GM12878 (cell line): ENCODE data around the gene RASIP1. TPM values are rescaled to one million over a fixed set of nuclear protein-coding genes. Genes with fewer than 3 reads are reported as not detected.
A peak's percentile ranks its signal among the peaks of the same experiment; 100 is the strongest.

Experiments used
- ATAC-seq: fragments of 200-7000 bp; cut with Tn5 transposase; 3 replicates; pipeline ENCODE4 v1.9.1; 2020; ENCODE audit warnings: mild to moderate bottlenecking, moderate library complexity
- BruUV-seq: library from RNA; stranded (reverse); fragments of 400-500 nt; replicated peaks from 2 replicates; lab custom pipeline; 2021; lab: Mats Ljungman, UMichigan
- CTCF ChIA-PET: fragments of 300-600 bp; sonication (Branson Sonifier 250); formaldehyde crosslinking; extraction: SDS; loops from one replicate; lab custom pipeline; 2021; ENCODE audit warnings: inconsistent platforms; lab: Yijun Ruan, JAX
- POLR2A ChIA-PET: fragments of 350-600 bp; formaldehyde crosslinking; extraction: SDS; loops from one replicate; lab custom pipeline; 2021; ENCODE audit warnings: inconsistent platforms; lab: Charles Lee
- RAD21 ChIA-PET: fragments of 300-600 bp; sonication (Branson Sonifier 250); formaldehyde crosslinking; loops from one replicate; lab custom pipeline; 2023; ENCODE audit warnings: antibody characterized with exemption; ENCODE audit not compliant: unreplicated experiment; lab: Charles Lee
- SMC1A ChIA-PET: fragments of 300-600 bp; sonication (Branson Sonifier 250); formaldehyde crosslinking; loops from one replicate; lab custom pipeline; 2023; ENCODE audit not compliant: unreplicated experiment, uncharacterized antibody; lab: Charles Lee
- DNase-seq: peaks from one replicate; pipeline ENCODE4 v3.0.0-alpha.2; 2011; ENCODE audit warnings: low read depth, low spot score
- FAIRE-seq: peaks from 3 replicates; lab custom pipeline; 2011; peaks lifted over from hg19 to GRCh38; lab: Jason Lieb, UNC
- H2AFZ ChIP-seq: 2 replicates; pipeline ENCODE4 v1.6.0; 2011; ENCODE audit warnings: low read depth, low read length, control low read depth; ENCODE audit not compliant: control insufficient read depth
- H3K27ac ChIP-seq: 2 replicates; pipeline ENCODE4 v1.5.1; 2011; ENCODE audit warnings: control low read depth; ENCODE audit not compliant: control insufficient read depth, insufficient read depth
- H3K27me3 ChIP-seq, 2 experiments: replicated peaks in 1 of 2; 2 replicates each; pipeline versions ENCODE4 v1.6.0 to v1.6.1; 2011; ENCODE audit warnings: low read length in 1 of 2; ENCODE audit not compliant: control insufficient read depth in 2 of 2, insufficient read depth in 2 of 2
- H3K36me3 ChIP-seq, 2 experiments: 2 replicates each; pipeline ENCODE4 v1.5.1; 2011; ENCODE audit warnings: low read length in 1 of 2; ENCODE audit not compliant: control insufficient read depth in 2 of 2, insufficient read depth in 2 of 2
- H3K4me1 ChIP-seq: 2 replicates; pipeline ENCODE4 v1.6.1; 2011; ENCODE audit warnings: mild to moderate bottlenecking, low read length, moderate library complexity, mixed read lengths; ENCODE audit not compliant: control insufficient read depth, insufficient read depth
- H3K4me2 ChIP-seq: 2 replicates; pipeline ENCODE4 v1.6.0; 2011; ENCODE audit warnings: control low read depth; ENCODE audit not compliant: control insufficient read depth, insufficient read depth
- H3K4me3 ChIP-seq: fragments of 200-600 bp; sonication (generic); 2 replicates; pipeline ENCODE4 v1.5.1; 2016
- H3K79me2 ChIP-seq: 2 replicates; pipeline ENCODE4 v1.6.0; 2011; ENCODE audit warnings: low read length; ENCODE audit not compliant: control insufficient read depth, insufficient read depth
- H3K9ac ChIP-seq: 2 replicates; pipeline ENCODE4 v1.8.0; 2011; ENCODE audit warnings: low read length, control low read depth, mixed read lengths; ENCODE audit not compliant: control insufficient read depth, insufficient read depth
- H3K9me3 ChIP-seq: replicated peaks from 3 replicates; pipeline ENCODE4 v1.5.1; 2011; ENCODE audit warnings: mild to moderate bottlenecking, low read length; ENCODE audit not compliant: control insufficient read depth, insufficient read depth
- H4K20me1 ChIP-seq: 2 replicates; pipeline ENCODE4 v1.6.0; 2011; ENCODE audit not compliant: control insufficient read depth, insufficient read depth
- ASH2L ChIP-seq: fragments of 300-600, 200-600 bp; sonication (generic); IDR thresholded peaks from 2 replicates; pipeline ENCODE4 v1.6.1; 2017; ENCODE audit warnings: low read depth, mild to moderate bottlenecking, borderline replicate concordance
- ATF7 ChIP-seq: fragments of 450-650 bp; IDR thresholded peaks from 2 replicates; pipeline ENCODE4 v1.6.1; 2016; ENCODE audit warnings: low read depth, mild to moderate bottlenecking
- BCL11A ChIP-seq: IDR thresholded peaks from 2 replicates; pipeline ENCODE4 v1.6.1; 2011; ENCODE audit warnings: low read depth, low read length
- CEBPB ChIP-seq, 2 experiments: fragments of 150-350 bp in 1 of 2; IDR thresholded peaks; 2 replicates each; pipeline ENCODE4 v1.6.1; 2012 to 2014; ENCODE audit warnings: low read depth in 2 of 2, low read length in 2 of 2, borderline replicate concordance in 1 of 2, inconsistent platforms in 1 of 2
- EED ChIP-seq: sonication (generic); IDR thresholded peaks from 2 replicates; pipeline ENCODE4 v1.6.1; 2016; ENCODE audit warnings: antibody characterized with exemption, low read depth
- HCFC1 ChIP-seq: fragments of 150-350 bp; IDR thresholded peaks from 2 replicates; pipeline ENCODE4 v1.6.1; 2014; ENCODE audit warnings: low read length
- MEF2B ChIP-seq: fragments of 450-650 bp; IDR thresholded peaks from 2 replicates; pipeline ENCODE4 v1.6.1; 2018; ENCODE audit warnings: mild to moderate bottlenecking, moderate library complexity; ENCODE audit not compliant: partially characterized antibody, poor library complexity, severe bottlenecking
- MYB ChIP-seq: fragments of 150-350 bp; IDR thresholded peaks from 2 replicates; pipeline ENCODE4 v1.6.1; 2014; ENCODE audit warnings: mild to moderate bottlenecking, low read depth, low read length, borderline replicate concordance
- NBN ChIP-seq: fragments of 450-650 bp; IDR thresholded peaks from 2 replicates; pipeline ENCODE4 v1.6.1; 2016
- NRF1 ChIP-seq: conservative IDR thresholded peaks from 2 replicates; pipeline ENCODE4 v1.6.1; 2011; ENCODE audit warnings: mild to moderate bottlenecking, low read depth, low read length, improper control_type of control experiment
- RAD51 ChIP-seq: fragments of 450-650 bp; IDR thresholded peaks from 2 replicates; pipeline ENCODE4 v1.6.1; 2016; ENCODE audit warnings: moderate library complexity, mild to moderate bottlenecking, inconsistent platforms
- RB1 ChIP-seq: fragments of 450-650 bp; formaldehyde crosslinking; IDR thresholded peaks from 2 replicates; pipeline ENCODE4 v1.6.1; 2017; ENCODE audit warnings: mild to moderate bottlenecking, borderline replicate concordance
- SREBF1 ChIP-seq: IDR thresholded peaks from 2 replicates; pipeline ENCODE4 v1.6.1; 2012; ENCODE audit warnings: mild to moderate bottlenecking, low read length
- WGBS: methylation state at CpG from one replicate; pipeline ENCODE4 v1.1.6; 2016; ENCODE audit warnings: low lambda C conversion rate; ENCODE audit not compliant: insufficient replicate concordance, insufficient coverage; ENCODE audit errors: missing lambda C conversion rate; 5-methylcytosine and 5-hydroxymethylcytosine counted together
- in situ Hi-C: fragments of 300-500 bp; cut with MboI; formaldehyde crosslinking; loops from 9 replicates; pipeline ENCODE4 v1.14.3; 2018; ENCODE audit warnings: mixed read lengths
- intact Hi-C: fragments of 100-400 bp; cut with micrococcal nuclease; formaldehyde crosslinking; loops from one replicate; pipeline ENCODE4 v1.14.2; 2022; ENCODE audit not compliant: unreplicated experiment
- polyA plus RNA-seq, 11 experiments: library from polyadenylated mRNA; depleted of rRNA in 4 of 11; unstranded in 6 of 11; stranded (reverse) in 5 of 11; fragments of >200 nt; fragmentation: Nextera tagmentation in 4 of 11; fragmentation: Illumina TruSeq in 1 of 11; extraction: Ambion mirVana in 4 of 11; extraction: Trizol in 1 of 11; gene quantifications; 1 replicate in 1 of 11; 2 replicates in 10 of 11; pipeline versions ENCODE4 v1.2.1 to v1.2.3, GENCODE V29; 2011 to 2016; ENCODE audit warnings: inconsistent platforms in 2 of 11, missing spikeins in 2 of 11, low read depth in 1 of 11
- total RNA-seq, 4 experiments: library from RNA; depleted of rRNA in 3 of 4; stranded (reverse); fragments of >200 nt in 3 of 4; fragmentation: Illumina TruSeq in 1 of 4; extraction: Trizol in 1 of 4; gene quantifications; 2 replicates each; pipeline versions ENCODE4 v1.2.1 to v1.2.3, GENCODE V29; 2013 to 2021
- TF ChIP-seq, protein P1 (sequence below): fragments of 450-650 bp; IDR thresholded peaks from 2 replicates; pipeline ENCODE4 v1.6.1; 2017; ENCODE audit warnings: mild to moderate bottlenecking
- TF ChIP-seq, protein P2 (sequence below): fragments of 450-650 bp; formaldehyde crosslinking; IDR thresholded peaks from 2 replicates; pipeline ENCODE4 v1.4.0; 2020; ENCODE audit warnings: mild to moderate bottlenecking, moderate library complexity
- TF ChIP-seq, protein P3 (sequence below): IDR thresholded peaks from 2 replicates; pipeline ENCODE4 v1.6.1; 2012; ENCODE audit warnings: low read depth, low read length, improper control_type of control experiment

Gene RASIP1
- total and polyA plus RNA-seq, 10 of the 15 experiments (the other 5 are each of a cell fraction or from before 2014, with no cell fraction given): 0.08 TPM; not detected in 9

DNA sequence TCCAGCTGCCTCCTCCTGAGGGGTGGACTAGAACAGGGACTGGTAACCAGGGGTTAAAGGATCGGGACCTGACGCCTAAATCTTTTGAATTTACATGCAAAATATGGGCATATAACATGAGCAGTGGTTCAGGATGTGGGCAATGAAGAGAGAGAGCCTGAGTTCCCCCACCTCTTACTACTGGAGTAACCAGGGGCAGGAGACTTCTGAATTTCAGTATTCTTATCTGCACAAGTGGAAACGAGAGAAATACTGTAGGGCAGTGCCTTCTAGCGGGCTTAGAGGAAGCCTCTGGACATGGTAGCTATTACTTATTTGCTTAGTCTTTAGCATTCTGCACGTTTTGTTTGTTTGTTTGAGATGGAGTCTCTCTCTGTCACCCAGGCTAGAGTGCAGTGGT lies 44.1 kb upstream of the RASIP1 start (continued):
- no peak for TF ChIP-seq MYB

DNA sequence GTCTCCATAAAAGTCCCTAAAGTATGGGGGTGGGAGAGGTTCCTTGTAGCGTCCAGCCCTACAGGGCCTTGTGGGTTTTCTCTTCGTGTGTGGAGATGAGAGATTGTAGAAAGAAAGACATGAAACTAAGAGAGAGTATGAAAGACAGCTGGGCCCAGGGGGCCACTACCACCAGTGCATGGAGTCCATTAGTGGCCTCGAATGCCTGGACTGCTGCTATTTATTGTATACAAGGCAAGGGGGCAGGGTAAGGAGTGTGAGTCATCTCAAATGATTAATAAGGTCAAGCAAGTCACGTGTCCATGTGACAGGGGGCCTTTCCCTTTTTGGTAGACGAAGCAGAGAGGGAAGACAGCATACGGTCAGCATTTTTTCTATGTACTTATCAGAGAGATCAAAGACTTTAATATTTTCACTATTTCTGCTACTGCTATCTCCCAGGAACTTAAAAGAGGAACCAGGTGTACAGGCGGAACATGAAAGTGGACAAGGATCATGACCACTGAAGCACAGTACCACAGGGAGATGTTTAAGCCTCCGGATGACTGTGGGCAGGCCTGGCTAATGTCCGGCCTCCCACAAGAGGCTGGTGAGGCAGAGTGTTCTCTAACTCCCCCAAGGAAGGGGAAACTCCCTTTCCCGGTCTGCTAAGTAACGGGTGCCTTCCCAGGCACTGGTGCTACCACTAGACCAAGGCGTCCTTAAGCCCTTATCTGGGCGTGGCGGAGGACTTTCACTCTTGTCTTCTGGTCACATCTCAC lies 40.4 kb upstream of the RASIP1 start:
- WGBS: 18% methylated on average over 14 of the region's 14 CpGs
- Histone ChIP-seq H2AFZ (peak overlapping the region; percentile 71), H3K36me3 (no peaks in the 10 kb centered on the region), H3K27me3 (no peaks in the 10 kb centered on the region), H3K27ac (no peak overlapping the region), H4K20me1 (no peaks in the 10 kb centered on the region), H3K4me2 (no peak overlapping the region), H3K9me3 (no peaks in the 10 kb centered on the region), H3K79me2 (no peaks in the 10 kb centered on the region), H3K4me3 (no peak overlapping the region), H3K4me1 (peaks cover 3% of the 10 kb centered on the region; the same call in 1 of the 2 replicates), H3K9ac (no peak overlapping the region)
- SMC1A ChIA-PET: interaction anchor here (0.7 to 1.4 kb wide), 4 partner anchors 12 to 140 kb away, joined by 3 to 4 read pairs (median 4); no protein-coding TSS in a partner anchor
- CTCF ChIA-PET: interaction anchor here (0.5 to 26.1 kb wide), 2 partner anchors 62 to 191 kb away, joined by 3 to 520 read pairs; partner anchors contain the start of gene HSD17B14
- DNase-seq: peak; percentile 54
- peak; percentile 71 for ATAC-seq
- in situ Hi-C loops (no loop called here), intact Hi-C loops (loop anchor here (5.0 kb wide), 1 partner anchor 119 kb away; no protein-coding TSS in a partner anchor)
- RAD21 ChIA-PET: interaction anchor here (2.0 kb wide), 1 partner anchor 15 kb away, joined by 7 read pairs; no protein-coding TSS in a partner anchor
- FAIRE-seq: no peak
- BruUV-seq: no TSS peak
- POLR2A ChIA-PET: interaction anchor here (0.5 to 1.8 kb wide), 3 partner anchors 15 to 110 kb away, joined by 3 to 4 read pairs (median 4); no protein-coding TSS in a partner anchor
- TF ChIP-seq SREBF1: no peak
- no peak for TF ChIP-seq HCFC1
- no peak for TF ChIP-seq ASH2L
- no peak for TF ChIP-seq NBN
- peak; percentile 96 for TF ChIP-seq RAD51
- TF ChIP-seq NRF1: no peak
- TF ChIP-seq, protein P1, sequence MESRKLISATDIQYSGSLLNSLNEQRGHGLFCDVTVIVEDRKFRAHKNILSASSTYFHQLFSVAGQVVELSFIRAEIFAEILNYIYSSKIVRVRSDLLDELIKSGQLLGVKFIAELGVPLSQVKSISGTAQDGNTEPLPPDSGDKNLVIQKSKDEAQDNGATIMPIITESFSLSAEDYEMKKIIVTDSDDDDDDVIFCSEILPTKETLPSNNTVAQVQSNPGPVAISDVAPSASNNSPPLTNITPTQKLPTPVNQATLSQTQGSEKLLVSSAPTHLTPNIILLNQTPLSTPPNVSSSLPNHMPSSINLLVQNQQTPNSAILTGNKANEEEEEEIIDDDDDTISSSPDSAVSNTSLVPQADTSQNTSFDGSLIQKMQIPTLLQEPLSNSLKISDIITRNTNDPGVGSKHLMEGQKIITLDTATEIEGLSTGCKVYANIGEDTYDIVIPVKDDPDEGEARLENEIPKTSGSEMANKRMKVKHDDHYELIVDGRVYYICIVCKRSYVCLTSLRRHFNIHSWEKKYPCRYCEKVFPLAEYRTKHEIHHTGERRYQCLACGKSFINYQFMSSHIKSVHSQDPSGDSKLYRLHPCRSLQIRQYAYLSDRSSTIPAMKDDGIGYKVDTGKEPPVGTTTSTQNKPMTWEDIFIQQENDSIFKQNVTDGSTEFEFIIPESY: no peak
- peak; percentile 62 for TF ChIP-seq ATF7
- no peak for TF ChIP-seq EED
- TF ChIP-seq CEBPB (IDR thresholded peaks at IDR 0.05; ENCODE audit: borderline replicate concordance in 1 of 2, low read depth in 2 of 2, low read length in 2 of 2): no peak
- no peak for TF ChIP-seq BCL11A
- peak; percentile 20 for TF ChIP-seq MEF2B
- TF ChIP-seq, protein P2, sequence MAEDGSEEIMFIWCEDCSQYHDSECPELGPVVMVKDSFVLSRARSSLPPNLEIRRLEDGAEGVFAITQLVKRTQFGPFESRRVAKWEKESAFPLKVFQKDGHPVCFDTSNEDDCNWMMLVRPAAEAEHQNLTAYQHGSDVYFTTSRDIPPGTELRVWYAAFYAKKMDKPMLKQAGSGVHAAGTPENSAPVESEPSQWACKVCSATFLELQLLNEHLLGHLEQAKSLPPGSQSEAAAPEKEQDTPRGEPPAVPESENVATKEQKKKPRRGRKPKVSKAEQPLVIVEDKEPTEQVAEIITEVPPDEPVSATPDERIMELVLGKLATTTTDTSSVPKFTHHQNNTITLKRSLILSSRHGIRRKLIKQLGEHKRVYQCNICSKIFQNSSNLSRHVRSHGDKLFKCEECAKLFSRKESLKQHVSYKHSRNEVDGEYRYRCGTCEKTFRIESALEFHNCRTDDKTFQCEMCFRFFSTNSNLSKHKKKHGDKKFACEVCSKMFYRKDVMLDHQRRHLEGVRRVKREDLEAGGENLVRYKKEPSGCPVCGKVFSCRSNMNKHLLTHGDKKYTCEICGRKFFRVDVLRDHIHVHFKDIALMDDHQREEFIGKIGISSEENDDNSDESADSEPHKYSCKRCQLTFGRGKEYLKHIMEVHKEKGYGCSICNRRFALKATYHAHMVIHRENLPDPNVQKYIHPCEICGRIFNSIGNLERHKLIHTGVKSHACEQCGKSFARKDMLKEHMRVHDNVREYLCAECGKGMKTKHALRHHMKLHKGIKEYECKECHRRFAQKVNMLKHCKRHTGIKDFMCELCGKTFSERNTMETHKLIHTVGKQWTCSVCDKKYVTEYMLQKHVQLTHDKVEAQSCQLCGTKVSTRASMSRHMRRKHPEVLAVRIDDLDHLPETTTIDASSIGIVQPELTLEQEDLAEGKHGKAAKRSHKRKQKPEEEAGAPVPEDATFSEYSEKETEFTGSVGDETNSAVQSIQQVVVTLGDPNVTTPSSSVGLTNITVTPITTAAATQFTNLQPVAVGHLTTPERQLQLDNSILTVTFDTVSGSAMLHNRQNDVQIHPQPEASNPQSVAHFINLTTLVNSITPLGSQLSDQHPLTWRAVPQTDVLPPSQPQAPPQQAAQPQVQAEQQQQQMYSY (CRISPR knock-in tag): no peak
- TF ChIP-seq RB1: no peak
- TF ChIP-seq, protein P3, sequence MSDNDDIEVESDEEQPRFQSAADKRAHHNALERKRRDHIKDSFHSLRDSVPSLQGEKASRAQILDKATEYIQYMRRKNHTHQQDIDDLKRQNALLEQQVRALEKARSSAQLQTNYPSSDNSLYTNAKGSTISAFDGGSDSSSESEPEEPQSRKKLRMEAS: peak; percentile 22; the same call in 1 of the 2 replicates
